WERI-Rb-1 (cell line): ENCODE measurements around the gene TENT4A.

Experiments
- DNase-seq: peaks from one replicate; pipeline ENCODE4 v3.0.0-alpha.2; 2020
- H3K27ac ChIP-seq: fragments of 250-450 bp; sonication (Bioruptor Pico); 2 replicates; pipeline ENCODE4 v1.5.1; 2020; ENCODE audit warnings: mild to moderate bottlenecking, moderate library complexity
- H3K27me3 ChIP-seq: fragments of 250-450 bp; sonication (Bioruptor Pico); 2 replicates; pipeline ENCODE4 v1.5.1; 2021; ENCODE audit warnings: mild to moderate bottlenecking, low read depth, moderate library complexity; ENCODE audit not compliant: insufficient read depth, severe bottlenecking
- H3K36me3 ChIP-seq: fragments of 250-450 bp; sonication (Bioruptor Pico); 2 replicates; pipeline ENCODE4 v1.5.1; 2020; ENCODE audit warnings: mild to moderate bottlenecking, moderate library complexity
- H3K4me3 ChIP-seq: 2 replicates; pipeline ENCODE4 v1.5.1; 2011; ENCODE audit warnings: low read depth, mild to moderate bottlenecking, control low read depth, low read length
- H3K9me3 ChIP-seq: fragments of 250-450 bp; sonication (Bioruptor Pico); 2 replicates; pipeline ENCODE4 v1.5.1; 2021; ENCODE audit warnings: mild to moderate bottlenecking, moderate library complexity; ENCODE audit not compliant: severe bottlenecking
- TF ChIP-seq, protein P1 (sequence below): IDR thresholded peaks from 2 replicates; pipeline ENCODE4 v1.5.1; 2011; ENCODE audit warnings: low read depth, mild to moderate bottlenecking, control low read depth, inconsistent platforms, low read length

TENT4A gene

DNA sequence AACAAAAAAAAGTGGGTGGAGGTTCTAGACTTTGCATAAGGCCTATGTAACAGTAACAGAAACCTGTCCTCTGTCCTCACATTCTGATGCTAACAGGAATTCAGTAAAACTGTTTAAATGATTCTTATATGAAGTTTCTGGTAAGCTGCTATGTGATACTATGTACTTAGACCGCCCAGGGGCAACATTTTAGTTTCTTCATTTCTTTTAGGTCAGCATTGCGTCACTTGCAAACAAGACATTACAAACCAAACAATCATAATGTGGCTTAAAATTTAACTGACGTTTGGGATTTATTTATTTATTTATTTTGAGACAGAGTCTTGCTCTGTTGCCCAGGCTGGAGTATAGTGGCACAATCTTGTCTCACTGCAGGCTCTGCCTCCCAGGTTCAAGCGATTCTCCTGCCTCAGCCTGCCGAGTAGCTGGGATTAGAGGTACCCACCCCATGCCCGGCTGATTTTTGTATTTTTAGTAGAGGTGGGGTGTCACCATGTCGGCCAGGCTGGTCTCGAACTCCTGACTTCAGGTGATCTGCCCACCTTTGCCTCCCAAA is 44.3 kb downstream of the TENT4A start:
- DNase-seq: no peak
- no peak overlapping the region for H3K27ac ChIP-seq
- peaks cover 64% of the 10 kb centered on the region for H3K36me3 ChIP-seq
- H3K4me3 ChIP-seq: no peak overlapping the region
- no peaks in the 10 kb centered on the region for H3K27me3 ChIP-seq
- TF ChIP-seq, protein P1, sequence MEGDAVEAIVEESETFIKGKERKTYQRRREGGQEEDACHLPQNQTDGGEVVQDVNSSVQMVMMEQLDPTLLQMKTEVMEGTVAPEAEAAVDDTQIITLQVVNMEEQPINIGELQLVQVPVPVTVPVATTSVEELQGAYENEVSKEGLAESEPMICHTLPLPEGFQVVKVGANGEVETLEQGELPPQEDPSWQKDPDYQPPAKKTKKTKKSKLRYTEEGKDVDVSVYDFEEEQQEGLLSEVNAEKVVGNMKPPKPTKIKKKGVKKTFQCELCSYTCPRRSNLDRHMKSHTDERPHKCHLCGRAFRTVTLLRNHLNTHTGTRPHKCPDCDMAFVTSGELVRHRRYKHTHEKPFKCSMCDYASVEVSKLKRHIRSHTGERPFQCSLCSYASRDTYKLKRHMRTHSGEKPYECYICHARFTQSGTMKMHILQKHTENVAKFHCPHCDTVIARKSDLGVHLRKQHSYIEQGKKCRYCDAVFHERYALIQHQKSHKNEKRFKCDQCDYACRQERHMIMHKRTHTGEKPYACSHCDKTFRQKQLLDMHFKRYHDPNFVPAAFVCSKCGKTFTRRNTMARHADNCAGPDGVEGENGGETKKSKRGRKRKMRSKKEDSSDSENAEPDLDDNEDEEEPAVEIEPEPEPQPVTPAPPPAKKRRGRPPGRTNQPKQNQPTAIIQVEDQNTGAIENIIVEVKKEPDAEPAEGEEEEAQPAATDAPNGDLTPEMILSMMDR: no peak
- H3K9me3 ChIP-seq: no peaks in the 10 kb centered on the region

DNA sequence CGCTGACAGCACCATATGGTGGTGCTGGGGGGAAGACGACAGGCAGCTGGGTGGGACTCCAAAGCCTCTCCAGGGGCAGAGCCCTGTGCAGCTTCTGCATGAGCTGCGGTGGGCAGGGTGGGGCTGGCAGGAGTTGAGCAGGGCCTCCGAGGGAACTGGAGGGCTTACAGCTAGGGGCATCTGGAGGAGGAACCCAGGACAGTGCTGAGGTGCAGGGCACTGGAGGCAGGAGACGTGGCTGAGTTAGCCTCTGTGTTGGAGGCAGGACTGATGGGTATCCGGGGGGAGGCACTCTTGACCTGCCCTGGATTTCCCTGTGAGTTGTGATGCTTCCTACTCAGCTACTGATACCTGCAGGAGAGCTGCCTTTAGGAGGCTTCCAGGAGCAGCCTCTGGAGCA is 45.0 kb downstream of the TENT4A start:
- DNase-seq: peak; percentile 36
- no peaks in the 10 kb centered on the region for H3K9me3 ChIP-seq
- no peak overlapping the region for H3K4me3 ChIP-seq
- peaks cover 57% of the 10 kb centered on the region for H3K36me3 ChIP-seq
- no peak overlapping the region for H3K27ac ChIP-seq
- H3K27me3 ChIP-seq: no peaks in the 10 kb centered on the region
- TF ChIP-seq, protein P1: 0 out of 2 replicates have a peak, but pooled peaks have one; percentile 27

DNA sequence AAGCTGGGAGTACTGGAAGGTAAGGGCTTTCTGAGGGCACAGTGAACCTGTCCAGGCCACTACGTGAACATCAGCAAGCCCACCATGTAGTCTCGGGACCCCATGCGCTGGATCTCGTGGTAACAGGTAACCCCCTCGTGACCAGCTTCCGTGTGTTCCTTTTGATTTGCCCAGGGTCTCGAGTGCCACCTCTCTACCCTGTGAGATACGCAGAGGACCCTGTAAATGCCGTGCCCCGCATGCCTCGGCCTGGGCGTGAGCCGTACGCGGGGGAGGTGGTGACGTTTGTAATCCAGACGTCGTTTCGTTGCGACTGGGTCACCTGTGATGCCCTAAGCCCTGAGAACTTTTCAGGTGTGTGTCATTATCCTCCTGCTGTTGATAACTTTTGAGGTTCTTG is 45.5 kb downstream of the TENT4A start:
- H3K27ac ChIP-seq: no peak overlapping the region
- TF ChIP-seq, protein P1: no peak
- H3K4me3 ChIP-seq: no peak overlapping the region
- no peak for DNase-seq
- H3K9me3 ChIP-seq: no peaks in the 10 kb centered on the region
- no peaks in the 10 kb centered on the region for H3K27me3 ChIP-seq
- peaks cover 52% of the 10 kb centered on the region for H3K36me3 ChIP-seq

DNA sequence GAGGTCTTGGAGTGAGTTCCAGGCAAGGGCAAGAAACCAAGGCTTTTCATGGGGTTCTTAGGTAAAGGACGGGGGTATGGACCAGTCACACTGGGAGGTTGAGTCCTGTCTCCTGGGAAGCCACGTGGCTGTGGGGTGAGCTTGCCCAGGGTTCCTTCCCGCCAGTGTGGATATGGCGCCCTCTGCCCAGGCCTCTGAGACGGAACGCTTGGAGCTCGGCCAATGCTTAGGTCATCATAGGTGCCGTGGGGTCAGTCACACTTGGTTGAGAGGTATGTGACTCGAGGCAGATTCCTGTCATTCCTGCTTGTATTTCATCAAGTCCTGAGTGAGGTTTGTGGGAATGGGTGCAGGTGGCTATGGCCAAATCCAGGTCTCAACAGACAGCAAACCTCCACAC is 46.2 kb downstream of the TENT4A start:
- peaks cover 45% of the 10 kb centered on the region for H3K36me3 ChIP-seq
- H3K4me3 ChIP-seq: no peak overlapping the region
- DNase-seq: no peak
- no peaks in the 10 kb centered on the region for H3K9me3 ChIP-seq
- TF ChIP-seq, protein P1: peak; percentile 42; the same call in 1 of the 2 replicates
- no peak overlapping the region for H3K27ac ChIP-seq
- no peaks in the 10 kb centered on the region for H3K27me3 ChIP-seq

DNA sequence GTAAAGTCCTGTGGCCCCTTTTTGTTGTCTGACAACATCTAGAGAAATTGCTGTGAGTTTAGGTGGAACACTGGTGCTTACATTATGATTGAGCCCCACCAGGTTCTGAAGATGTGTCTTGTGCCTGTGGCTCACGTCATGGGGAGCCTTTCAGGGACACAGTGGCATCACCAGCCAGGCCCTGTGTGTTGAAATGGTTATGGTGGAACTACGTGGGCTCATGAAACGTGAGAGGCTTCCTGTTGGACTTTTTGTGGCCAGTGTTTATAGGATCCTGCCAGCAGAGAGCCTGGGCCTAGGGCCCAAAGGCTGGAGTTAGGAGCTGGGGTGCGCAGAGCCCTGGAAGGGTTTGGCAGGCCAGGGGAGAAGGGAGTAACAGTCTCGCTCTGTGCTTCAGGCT is 46.8 kb downstream of the TENT4A start:
- Histone ChIP-seq H3K27me3 (no peaks in the 10 kb centered on the region), H3K9me3 (no peaks in the 10 kb centered on the region), H3K4me3 (no peak overlapping the region), H3K36me3 (peaks cover 39% of the 10 kb centered on the region), H3K27ac (no peak overlapping the region)
- TF ChIP-seq, protein P1: no peak
- DNase-seq: no peak

DNA sequence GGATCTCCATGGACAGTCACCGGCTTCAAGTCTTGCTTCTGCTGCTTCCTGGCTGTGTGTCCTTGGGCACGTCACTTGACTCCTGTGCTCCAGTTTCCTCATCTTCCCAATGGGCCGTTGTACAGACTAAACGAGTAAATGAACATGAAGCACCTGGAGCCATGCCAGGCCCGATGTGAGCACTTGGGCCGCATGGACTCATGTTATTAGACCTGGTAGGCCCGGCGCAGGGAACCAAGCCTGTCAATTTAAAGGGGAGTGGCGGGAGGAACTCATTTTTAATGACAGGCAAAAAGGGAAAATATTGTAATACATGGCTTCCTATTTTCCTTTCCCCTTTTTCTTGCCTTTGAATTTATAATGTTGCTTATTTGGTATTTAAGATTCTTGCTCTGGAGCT is 47.5 kb downstream of the TENT4A start:
- Histone ChIP-seq H3K4me3 (no peak overlapping the region), H3K27me3 (no peaks in the 10 kb centered on the region), H3K9me3 (no peaks in the 10 kb centered on the region), H3K36me3 (peaks cover 32% of the 10 kb centered on the region), H3K27ac (no peak overlapping the region)
- TF ChIP-seq, protein P1: no peak
- DNase-seq: no peak
